Renal pelvis (tissue), 4 donors: ENCODE results near the gene CDX2. TPM values are rescaled to one million over a fixed set of nuclear protein-coding genes. Genes with fewer than 3 reads are reported as not detected.

ENCODE experiments used
- DNase-seq: peaks from one replicate; pipeline ENCODE4 v3.0.0-alpha.2; 2013
- polyA plus RNA-seq, 3 donors: library from polyadenylated mRNA; unstranded; fragments of 120-200 nt; gene quantifications; one replicate each; pipeline ENCODE4 v1.2.1, GENCODE V29; 2013; ENCODE audit not compliant: insufficient read length in 3 of 3

The CDX2 gene
- polyA plus RNA-seq, 3 donors, result not detected

- DNase-seq, result no peak
These were observed 10.0 kb upstream of the CDX2 start for GRCh38 chr13:27979001-27979643.

- DNase-seq, result no peak
These were observed 9.3 kb upstream of the CDX2 start for GRCh38 chr13:27978301-27978968.

- DNase-seq, result no peak
These were observed 8.6 kb upstream of the CDX2 start for GRCh38 chr13:27977476-27978300.

- DNase-seq, result no peak
These were observed 7.4 kb upstream of the CDX2 start for GRCh38 chr13:27976362-27977091.

GRCh38 chr13:27975564-27976361 lies 6.6 kb upstream of the CDX2 start:
- DNase-seq, result no peak

GRCh38 chr13:27973961-27974662 lies 5.0 kb upstream of the CDX2 start:
- no peak for DNase-seq

- no peak for DNase-seq
These were observed 4.2 kb upstream of the CDX2 start for GRCh38 chr13:27973291-27973690.

- DNase-seq, result no peak
These were observed 3.3 kb upstream of the CDX2 start for GRCh38 chr13:27972478-27972820.

GRCh38 chr13:27971776-27972477 lies 2.8 kb upstream of the CDX2 start:
- no peak for DNase-seq

GRCh38 chr13:27971236-27971645 lies 2.1 kb upstream of the CDX2 start:
- DNase-seq, result no peak

- no peak for DNase-seq
These were observed 1.5 kb upstream of the CDX2 start for GRCh38 chr13:27970382-27971235.

- no peak for DNase-seq
These were observed 733 bp upstream of the CDX2 start for GRCh38 chr13:27969866-27970229.

- no peak for DNase-seq
These were observed 616 bp downstream of the CDX2 start for GRCh38 chr13:27968316-27969081.

- no peak for DNase-seq
These were observed 1.3 kb downstream of the CDX2 start for GRCh38 chr13:27967736-27968315.

GRCh38 chr13:27967203-27967735 lies 1.8 kb downstream of the CDX2 start:
- no peak for DNase-seq

- DNase-seq, result no peak
These were observed 2.4 kb downstream of the CDX2 start for GRCh38 chr13:27966641-27967202.
